ENCODE data around the gene SDR9C7.

DNA sequence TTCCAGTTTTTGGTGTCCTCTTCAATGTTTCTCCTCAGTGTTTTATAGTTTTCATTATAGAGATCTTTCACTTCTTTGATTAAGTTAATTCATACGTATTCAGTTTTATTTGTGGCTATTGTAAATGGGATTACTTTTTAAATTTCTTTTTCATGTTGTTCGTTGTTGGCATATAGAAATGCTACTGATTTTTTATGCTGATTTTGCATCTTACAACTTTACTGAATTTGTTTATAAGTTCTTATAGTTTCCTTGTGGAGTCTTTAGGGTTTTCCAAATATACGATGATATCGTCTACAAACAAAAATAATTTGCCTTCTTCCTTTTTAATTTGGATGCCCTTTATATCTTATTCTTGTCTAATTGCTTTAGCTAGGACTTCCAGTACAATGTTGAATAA, 9.7 kb upstream of the SDR9C7 start:
- TF ChIP-seq, protein P1, sequence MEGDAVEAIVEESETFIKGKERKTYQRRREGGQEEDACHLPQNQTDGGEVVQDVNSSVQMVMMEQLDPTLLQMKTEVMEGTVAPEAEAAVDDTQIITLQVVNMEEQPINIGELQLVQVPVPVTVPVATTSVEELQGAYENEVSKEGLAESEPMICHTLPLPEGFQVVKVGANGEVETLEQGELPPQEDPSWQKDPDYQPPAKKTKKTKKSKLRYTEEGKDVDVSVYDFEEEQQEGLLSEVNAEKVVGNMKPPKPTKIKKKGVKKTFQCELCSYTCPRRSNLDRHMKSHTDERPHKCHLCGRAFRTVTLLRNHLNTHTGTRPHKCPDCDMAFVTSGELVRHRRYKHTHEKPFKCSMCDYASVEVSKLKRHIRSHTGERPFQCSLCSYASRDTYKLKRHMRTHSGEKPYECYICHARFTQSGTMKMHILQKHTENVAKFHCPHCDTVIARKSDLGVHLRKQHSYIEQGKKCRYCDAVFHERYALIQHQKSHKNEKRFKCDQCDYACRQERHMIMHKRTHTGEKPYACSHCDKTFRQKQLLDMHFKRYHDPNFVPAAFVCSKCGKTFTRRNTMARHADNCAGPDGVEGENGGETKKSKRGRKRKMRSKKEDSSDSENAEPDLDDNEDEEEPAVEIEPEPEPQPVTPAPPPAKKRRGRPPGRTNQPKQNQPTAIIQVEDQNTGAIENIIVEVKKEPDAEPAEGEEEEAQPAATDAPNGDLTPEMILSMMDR (IDR thresholded peaks at IDR 0.05; ENCODE audit: low read length), result no peak
- TF ChIP-seq EZH2 (IDR thresholded peaks at IDR 0.05; ENCODE audit: borderline replicate concordance, low read length), result no peak

Data from OCI-LY1 (cell line).